NCI-H2227 (cell line): ENCODE measurements around the gene OR10A3.

ENCODE experiments used
- DNase-seq: peaks from one replicate; lab custom pipeline; 2025; ENCODE audit not compliant: unreplicated experiment; lab: John Stamatoyannopoulos, UW

Gene OR10A3

GRCh38 chr11:7941146-7941545, 362 bp downstream of the OR10A3 start:
- DNase-seq, result no peak

GRCh38 chr11:7936615-7937014, 4.9 kb downstream of the OR10A3 start:
- DNase-seq, result no peak

- no peak for DNase-seq
Observed at GRCh38 chr11:7931168-7931567, 10.3 kb downstream of the OR10A3 start, which contains the start of gene OR10A6. OR10A6 (minus strand) TSS chr11:7931268; CDS start chr11:7928662, 2,606 bp downstream.

GRCh38 chr11:7927635-7928034, 13.9 kb downstream of the OR10A3 start:
- DNase-seq, result no peak

- no peak for DNase-seq
Observed at GRCh38 chr11:7924536-7924935, 17.0 kb downstream of the OR10A3 start.

GRCh38 chr11:7918141-7918540, 23.4 kb downstream of the OR10A3 start:
- no peak for DNase-seq

- DNase-seq, result no peak
Observed at GRCh38 chr11:7911011-7911410, 30.5 kb downstream of the OR10A3 start.

- DNase-seq, result no peak
Observed at GRCh38 chr11:7910286-7910788, 31.2 kb downstream of the OR10A3 start.

GRCh38 chr11:7909585-7910285, 31.8 kb downstream of the OR10A3 start:
- no peak for DNase-seq

- no peak for DNase-seq
Observed at GRCh38 chr11:7907121-7907520, 34.4 kb downstream of the OR10A3 start.

GRCh38 chr11:7906481-7906880, 35.0 kb downstream of the OR10A3 start:
- no peak for DNase-seq

GRCh38 chr11:7905961-7906429, 35.5 kb downstream of the OR10A3 start:
- no peak for DNase-seq

GRCh38 chr11:7905549-7905948, 36.0 kb downstream of the OR10A3 start:
- no peak for DNase-seq

- DNase-seq, result no peak
Observed at GRCh38 chr11:7904917-7905316, 36.6 kb downstream of the OR10A3 start.

- no peak for DNase-seq
Observed at GRCh38 chr11:7903940-7904339, 37.6 kb downstream of the OR10A3 start.

- no peak for DNase-seq
Observed at GRCh38 chr11:7901319-7901854, 40.1 kb downstream of the OR10A3 start.

GRCh38 chr11:7900686-7901085, 40.8 kb downstream of the OR10A3 start:
- DNase-seq, result no peak

- DNase-seq, result no peak
Observed at GRCh38 chr11:7899418-7899817, 42.1 kb downstream of the OR10A3 start.

GRCh38 chr11:7898666-7899283, 42.7 kb downstream of the OR10A3 start:
- DNase-seq, result no peak

- DNase-seq, result no peak
Observed at GRCh38 chr11:7896009-7896785, 45.3 kb downstream of the OR10A3 start.

- DNase-seq, result no peak
Observed at GRCh38 chr11:7894251-7894650, 47.3 kb downstream of the OR10A3 start.
